Measurements from ENCODE around the gene EPHB1. TPM values are rescaled to one million over a fixed set of nuclear protein-coding genes. Genes with fewer than 3 reads are reported as not detected.

The EPHB1 gene
- polyA plus RNA-seq, 1 of the 3 experiments (the other 2 are of a cell fraction), result 1.2 TPM

DNA sequence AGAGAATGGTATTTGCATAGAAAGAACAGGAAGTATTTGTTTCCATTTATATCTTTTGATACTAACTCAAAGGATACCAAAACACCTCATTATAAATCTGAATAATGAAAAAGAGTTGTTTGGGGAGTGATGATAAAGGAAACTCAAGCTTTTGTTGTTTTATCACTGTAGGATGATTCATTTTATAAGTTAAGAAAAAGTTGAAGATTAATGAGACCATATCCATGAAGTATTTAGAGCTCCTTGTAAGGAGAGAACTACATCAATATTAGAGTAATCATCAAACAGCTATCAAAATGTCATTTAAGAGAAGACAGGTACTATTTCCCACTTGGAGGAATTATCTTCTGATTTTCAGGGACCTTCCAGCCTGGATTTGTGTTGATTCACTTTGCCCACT is 92.5 kb downstream of the EPHB1 start:
- H3K9me3 ChIP-seq, result no peaks in the 10 kb centered on the region
- H4K20me1 ChIP-seq (ENCODE audit: insufficient read depth), result no peaks in the 10 kb centered on the region; the same call in 1 of the 2 replicates
- no peak overlapping the region for H2AFZ ChIP-seq (ENCODE audit: low read depth)
- no peaks in the 10 kb centered on the region for H3K27me3 ChIP-seq (ENCODE audit: insufficient read depth)
- H3K4me2 ChIP-seq, result no peak overlapping the region
- H3K79me2 ChIP-seq (ENCODE audit: insufficient read depth), result no peaks in the 10 kb centered on the region
- TF ChIP-seq FOXJ3 (CRISPR knock-in tag; IDR thresholded peaks at IDR 0.05) (no peak), EZH2phosphoT487 (IDR thresholded peaks at IDR 0.05; ENCODE audit: borderline replicate concordance, low read depth) (no peak), PBX3 (IDR thresholded peaks at IDR 0.05) (no peak), SMC3 (IDR thresholded peaks at IDR 0.05; ENCODE audit: low read depth, low read length) (no peak), ELF1 (IDR thresholded peaks at IDR 0.05) (no peak), USF1 (IDR thresholded peaks at IDR 0.05; ENCODE audit: borderline replicate concordance, low read depth) (no peak), RFX5 (IDR thresholded peaks at IDR 0.05; ENCODE audit: low read length) (no peak), POLR2AphosphoS5 (IDR thresholded peaks at IDR 0.05; ENCODE audit: low read depth, low read length) (no peak), FOXM1 (IDR thresholded peaks at IDR 0.05; ENCODE audit: low read depth) (no peak), EP300 (IDR thresholded peaks at IDR 0.05; ENCODE audit: borderline replicate concordance in 1 of 2, low read depth in 1 of 2, low read length in 1 of 2) (no peak), RCOR1 (IDR thresholded peaks at IDR 0.05; ENCODE audit: low read length) (no peak)
- TF ChIP-seq, protein P1, sequence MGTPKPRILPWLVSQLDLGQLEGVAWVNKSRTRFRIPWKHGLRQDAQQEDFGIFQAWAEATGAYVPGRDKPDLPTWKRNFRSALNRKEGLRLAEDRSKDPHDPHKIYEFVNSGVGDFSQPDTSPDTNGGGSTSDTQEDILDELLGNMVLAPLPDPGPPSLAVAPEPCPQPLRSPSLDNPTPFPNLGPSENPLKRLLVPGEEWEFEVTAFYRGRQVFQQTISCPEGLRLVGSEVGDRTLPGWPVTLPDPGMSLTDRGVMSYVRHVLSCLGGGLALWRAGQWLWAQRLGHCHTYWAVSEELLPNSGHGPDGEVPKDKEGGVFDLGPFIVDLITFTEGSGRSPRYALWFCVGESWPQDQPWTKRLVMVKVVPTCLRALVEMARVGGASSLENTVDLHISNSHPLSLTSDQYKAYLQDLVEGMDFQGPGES (IDR thresholded peaks at IDR 0.05; ENCODE audit: low read depth, low read length), result no peak
- TF ChIP-seq, protein P2, sequence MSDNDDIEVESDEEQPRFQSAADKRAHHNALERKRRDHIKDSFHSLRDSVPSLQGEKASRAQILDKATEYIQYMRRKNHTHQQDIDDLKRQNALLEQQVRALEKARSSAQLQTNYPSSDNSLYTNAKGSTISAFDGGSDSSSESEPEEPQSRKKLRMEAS (IDR thresholded peaks at IDR 0.05; ENCODE audit: low read depth), result no peak
- TF ChIP-seq, protein P3, sequence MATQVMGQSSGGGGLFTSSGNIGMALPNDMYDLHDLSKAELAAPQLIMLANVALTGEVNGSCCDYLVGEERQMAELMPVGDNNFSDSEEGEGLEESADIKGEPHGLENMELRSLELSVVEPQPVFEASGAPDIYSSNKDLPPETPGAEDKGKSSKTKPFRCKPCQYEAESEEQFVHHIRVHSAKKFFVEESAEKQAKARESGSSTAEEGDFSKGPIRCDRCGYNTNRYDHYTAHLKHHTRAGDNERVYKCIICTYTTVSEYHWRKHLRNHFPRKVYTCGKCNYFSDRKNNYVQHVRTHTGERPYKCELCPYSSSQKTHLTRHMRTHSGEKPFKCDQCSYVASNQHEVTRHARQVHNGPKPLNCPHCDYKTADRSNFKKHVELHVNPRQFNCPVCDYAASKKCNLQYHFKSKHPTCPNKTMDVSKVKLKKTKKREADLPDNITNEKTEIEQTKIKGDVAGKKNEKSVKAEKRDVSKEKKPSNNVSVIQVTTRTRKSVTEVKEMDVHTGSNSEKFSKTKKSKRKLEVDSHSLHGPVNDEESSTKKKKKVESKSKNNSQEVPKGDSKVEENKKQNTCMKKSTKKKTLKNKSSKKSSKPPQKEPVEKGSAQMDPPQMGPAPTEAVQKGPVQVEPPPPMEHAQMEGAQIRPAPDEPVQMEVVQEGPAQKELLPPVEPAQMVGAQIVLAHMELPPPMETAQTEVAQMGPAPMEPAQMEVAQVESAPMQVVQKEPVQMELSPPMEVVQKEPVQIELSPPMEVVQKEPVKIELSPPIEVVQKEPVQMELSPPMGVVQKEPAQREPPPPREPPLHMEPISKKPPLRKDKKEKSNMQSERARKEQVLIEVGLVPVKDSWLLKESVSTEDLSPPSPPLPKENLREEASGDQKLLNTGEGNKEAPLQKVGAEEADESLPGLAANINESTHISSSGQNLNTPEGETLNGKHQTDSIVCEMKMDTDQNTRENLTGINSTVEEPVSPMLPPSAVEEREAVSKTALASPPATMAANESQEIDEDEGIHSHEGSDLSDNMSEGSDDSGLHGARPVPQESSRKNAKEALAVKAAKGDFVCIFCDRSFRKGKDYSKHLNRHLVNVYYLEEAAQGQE (IDR thresholded peaks at IDR 0.05; ENCODE audit: low read depth, low read length), result no peak
- no peaks in the 10 kb centered on the region for H3K36me3 ChIP-seq (replicated peaks in 1 of 2; ENCODE audit: control insufficient read depth in 1 of 2, insufficient read depth in 2 of 2, low read length in 1 of 2)
- no peaks in the 10 kb centered on the region for H3K9me2 ChIP-seq
- no peak overlapping the region for H3K27ac ChIP-seq (ENCODE audit: low read depth in 2 of 2, low read length in 1 of 2)
- ChIA-PET CTCF (interaction anchor here (1.1 kb wide), 1 partner anchor 10 kb away, joined by 3 read pairs; no protein-coding TSS in a partner anchor), POLR2A (no interaction called here)
- H3F3A ChIP-seq (replicated peaks; ENCODE audit: insufficient read depth), result no peaks in the 10 kb centered on the region
- H3K4me1 ChIP-seq (ENCODE audit: control insufficient read depth in 1 of 2, insufficient read depth in 2 of 2, low read depth in 1 of 2, low read length in 1 of 2), result no peaks in the 10 kb centered on the region
- H3K4me3 ChIP-seq (ENCODE audit: low read depth in 2 of 2, low read length in 1 of 2), result no peak overlapping the region
- H3K9ac ChIP-seq, result no peak overlapping the region
- DNase-seq, result no peak
